GM18873 (cell line): ENCODE results near the gene SYNJ2.

ENCODE experiments used
- ATAC-seq: cut with Tn5 transposase; IDR thresholded peaks from one replicate; pipeline ENCODE4 v1.9.1; 2021; ENCODE audit warnings: mild to moderate bottlenecking, moderate library complexity, moderate number of reproducible peaks; ENCODE audit not compliant: unreplicated experiment, low FRiP score

Gene SYNJ2

DNA sequence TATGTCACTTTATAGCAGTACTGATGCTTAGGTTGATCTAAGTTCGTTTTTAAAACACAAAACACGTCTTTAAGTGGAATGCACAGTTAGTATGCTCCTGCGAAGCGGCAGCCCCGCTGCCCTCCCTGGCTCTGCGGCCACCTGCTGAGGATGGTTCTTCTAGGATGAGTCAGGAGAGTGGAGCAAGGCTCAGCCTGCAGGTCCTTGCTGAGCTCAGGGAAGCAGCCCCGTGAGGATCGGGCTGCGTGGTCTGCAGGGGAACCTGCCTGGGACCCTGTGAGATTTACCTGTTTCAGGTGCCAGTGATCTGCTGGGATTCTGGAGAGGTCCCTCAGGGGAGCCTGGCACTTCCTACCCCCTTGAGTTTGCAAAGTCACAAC is 57.5 kb downstream of the SYNJ2 start:
- no peak for ATAC-seq

GRCh38 chr6:158039571-158040050 is 57.9 kb downstream of the SYNJ2 start:
- ATAC-seq = no peak

GRCh38 chr6:158040051-158040803 is 58.6 kb downstream of the SYNJ2 start:
- no peak for ATAC-seq

GRCh38 chr6:158040804-158041347 is 59.2 kb downstream of the SYNJ2 start:
- no peak for ATAC-seq

- ATAC-seq = no peak
These were observed 59.7 kb downstream of the SYNJ2 start for GRCh38 chr6:158041370-158041769.

GRCh38 chr6:158041788-158042187 is 60.1 kb downstream of the SYNJ2 start:
- ATAC-seq = no peak

DNA sequence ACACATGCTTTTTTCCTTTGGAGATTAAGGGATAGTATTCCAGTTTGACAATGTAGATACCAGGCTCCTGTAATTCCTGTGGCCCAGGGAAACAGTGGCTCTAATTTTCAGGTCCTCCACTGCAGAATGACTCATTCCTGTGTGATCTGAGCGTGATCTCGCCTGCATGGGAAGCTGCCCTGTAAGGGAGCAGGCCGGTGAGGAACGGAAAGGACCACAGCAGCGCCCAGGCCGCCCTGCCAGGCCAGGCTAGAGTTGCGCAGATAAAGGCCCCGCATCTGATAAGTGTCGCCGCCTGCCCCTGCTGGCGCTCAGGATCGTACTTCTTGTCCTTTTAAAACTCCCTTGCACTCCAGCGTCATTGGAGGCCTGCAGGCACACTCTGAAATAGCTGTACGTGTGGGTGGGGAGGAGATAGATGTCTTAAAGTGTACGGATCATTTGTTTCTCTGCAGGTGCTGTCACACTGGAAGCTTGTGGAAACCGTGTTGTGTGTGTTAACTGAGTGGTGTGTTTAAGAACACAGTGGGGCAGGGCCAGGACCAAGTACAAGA is 60.7 kb downstream of the SYNJ2 start:
- ATAC-seq = no peak

DNA sequence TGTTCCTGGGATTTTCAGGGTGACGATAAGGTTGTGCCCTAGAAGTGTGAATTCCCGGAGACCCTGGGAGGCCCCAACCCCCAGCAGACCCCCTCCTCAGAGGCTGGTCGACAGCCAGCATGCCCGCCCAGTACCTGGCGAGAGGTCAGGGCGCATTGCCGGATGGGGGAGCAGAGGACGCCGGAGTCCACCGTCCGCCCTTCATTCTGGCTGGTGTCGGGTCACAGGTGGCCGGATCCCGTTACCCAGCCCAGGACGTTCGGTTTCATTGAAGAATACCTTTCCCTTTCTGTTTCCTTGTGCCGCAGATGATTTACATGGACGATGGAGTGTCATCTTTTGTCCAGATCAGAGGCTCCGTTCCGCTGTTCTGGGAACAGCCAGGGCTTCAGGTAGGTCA is 61.3 kb downstream of the SYNJ2 start:
- no peak for ATAC-seq

DNA sequence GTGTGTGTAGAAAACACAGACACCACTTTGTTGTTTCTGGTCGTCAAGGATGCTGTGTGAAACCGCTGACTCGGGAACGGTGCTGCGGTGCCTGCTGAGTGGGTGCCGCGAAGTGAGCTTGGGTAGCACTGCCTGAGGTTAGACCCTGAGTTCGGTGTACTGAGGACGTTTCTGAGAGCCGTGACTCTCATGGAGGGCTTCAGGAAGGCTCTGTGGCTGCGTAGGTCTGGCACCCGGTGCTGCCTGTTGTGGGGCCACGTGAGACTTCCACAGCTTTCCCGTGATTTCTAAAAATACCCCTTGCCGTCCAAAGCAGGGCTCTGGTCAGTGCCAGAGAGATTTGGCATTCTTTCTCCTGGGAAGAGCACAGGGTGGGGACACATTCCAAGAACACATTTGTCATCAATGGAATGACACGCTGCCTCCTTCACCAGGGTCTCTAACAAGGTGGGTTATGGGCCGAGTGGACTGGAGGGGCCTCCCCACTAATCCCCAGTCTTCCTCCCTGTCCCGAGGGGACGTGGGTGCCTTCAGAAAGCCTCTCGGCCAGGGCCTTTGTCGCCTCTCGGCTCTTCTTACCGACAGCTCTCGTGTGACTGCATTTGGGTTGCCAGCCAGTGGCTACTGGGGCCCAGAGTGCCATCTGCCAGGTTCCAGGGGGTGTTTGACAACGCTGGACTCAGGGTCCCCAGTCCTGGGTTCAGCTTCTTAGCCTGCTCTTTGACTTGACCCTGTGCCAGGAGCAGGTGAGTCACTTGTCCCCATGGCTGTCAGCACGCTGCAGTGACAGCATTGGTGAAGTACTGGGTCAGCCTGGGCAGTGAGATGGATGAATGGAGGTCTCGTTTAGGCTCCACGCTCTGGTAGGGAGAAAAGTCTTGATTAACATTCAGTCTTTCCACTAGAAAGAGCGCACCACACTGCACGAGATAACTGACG is 62.2 kb downstream of the SYNJ2 start:
- ATAC-seq = no peak

- no peak for ATAC-seq
These were observed 62.8 kb downstream of the SYNJ2 start for GRCh38 chr6:158044525-158044888.

- ATAC-seq = no peak
These were observed 64.8 kb downstream of the SYNJ2 start for GRCh38 chr6:158046201-158047126.

DNA sequence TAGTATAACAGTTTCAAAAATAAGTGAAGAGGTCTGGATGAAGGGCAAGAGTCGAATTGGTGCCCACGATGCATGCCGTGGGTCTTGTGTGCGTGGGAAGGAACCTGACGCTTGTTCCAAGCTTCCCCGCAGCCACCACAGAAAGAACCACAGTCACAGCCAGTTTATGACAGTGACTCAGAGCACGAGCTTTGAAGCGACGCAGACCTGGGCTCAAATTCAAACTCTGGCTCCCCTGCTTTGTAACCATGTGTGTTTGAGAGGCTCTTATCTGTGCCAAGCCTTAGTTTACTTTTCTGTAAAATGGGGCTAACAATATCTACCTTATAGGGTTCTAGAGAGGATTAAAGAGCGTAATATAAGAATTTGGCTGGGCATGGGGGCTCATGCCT is 65.5 kb downstream of the SYNJ2 start:
- ATAC-seq = no peak

GRCh38 chr6:158047563-158048323 is 66.1 kb downstream of the SYNJ2 start:
- ATAC-seq = no peak

DNA sequence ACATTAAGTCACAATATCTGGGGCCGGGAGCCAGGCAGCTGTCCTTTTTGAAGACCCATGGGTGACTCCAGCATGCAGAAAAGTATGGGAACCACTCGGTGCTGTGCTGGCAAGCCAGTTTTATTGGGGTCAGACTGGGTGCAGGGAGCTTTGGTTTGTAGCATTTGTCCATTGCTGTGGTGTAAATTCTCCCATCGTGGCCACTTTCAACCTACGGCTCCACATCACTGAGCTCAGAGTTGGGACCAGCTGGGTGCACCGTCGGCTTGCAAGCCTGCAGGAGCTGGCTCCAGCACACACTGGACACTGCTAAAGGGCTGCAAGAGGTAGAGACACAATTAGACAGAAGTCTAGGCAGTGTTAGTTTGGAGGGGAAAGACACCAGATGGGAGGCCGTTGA is 66.9 kb downstream of the SYNJ2 start:
- ATAC-seq = no peak

- no peak for ATAC-seq
These were observed 67.7 kb downstream of the SYNJ2 start for GRCh38 chr6:158049055-158050028.

- ATAC-seq = no peak
These were observed 68.6 kb downstream of the SYNJ2 start for GRCh38 chr6:158050107-158050735.

DNA sequence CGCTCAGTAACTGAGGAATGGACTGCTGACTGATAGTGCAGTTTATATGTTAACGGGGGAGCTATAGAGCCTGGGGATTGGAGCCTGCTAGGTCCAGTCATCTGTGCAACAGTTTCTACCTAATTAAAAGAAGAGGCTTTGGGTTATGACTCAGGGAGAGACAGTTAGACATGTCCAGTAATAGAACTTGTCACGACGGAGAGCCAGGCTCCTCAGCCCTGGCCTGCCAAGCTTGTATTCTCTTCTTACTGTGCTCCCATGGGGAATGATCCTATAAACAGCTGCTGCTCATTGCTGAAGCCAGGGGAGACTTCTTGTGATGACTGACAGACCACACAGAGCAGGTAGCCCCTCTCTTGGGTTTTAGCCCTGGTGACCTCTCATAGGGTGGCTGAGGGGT is 69.3 kb downstream of the SYNJ2 start:
- ATAC-seq = no peak

- ATAC-seq = no peak
These were observed 70.3 kb downstream of the SYNJ2 start for GRCh38 chr6:158051968-158052367.
